Measurements from ENCODE around the gene THADA.
A peak's percentile ranks its signal among the peaks of the same experiment; 100 is the strongest.
"Not testable (repeated sequence)": the region's sequence is repeated elsewhere in the genome, so short reads cannot be mapped to it uniquely, and the experiment has no call there.

The THADA gene

DNA sequence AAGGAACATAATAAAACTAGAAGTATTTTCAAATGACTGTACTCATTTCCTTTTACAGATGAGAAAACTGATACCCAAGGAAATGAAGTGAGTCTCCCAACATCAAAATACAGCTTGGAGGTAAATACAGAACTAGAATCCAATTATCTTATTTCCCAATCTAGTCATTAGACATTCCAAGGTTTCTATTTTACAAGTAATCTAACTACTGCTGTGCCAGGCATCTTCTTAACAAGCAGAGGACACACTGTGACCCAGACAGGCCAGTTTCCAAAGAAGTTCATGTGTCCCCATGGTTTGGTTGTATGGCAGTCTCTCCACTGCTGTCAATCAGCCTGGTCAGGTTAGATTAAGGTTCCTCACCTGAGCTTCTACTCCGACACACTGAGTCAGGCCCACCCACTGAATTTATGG lies 143.5 kb downstream of the THADA start:
- DNase-seq = no peak
- Mint-ChIP-seq H3K27ac (no peak overlapping the region), H3K36me3 (peaks cover 33 to 50% of the 10 kb centered on the region in 2 donors), H3K4me3 (no peak overlapping the region), H3K4me1 (peaks cover 3 to 11% of the 10 kb centered on the region in 2 donors), H3K27me3 (no peaks in the 10 kb centered on the region), H3K9me3 (peaks cover 4 to 5% of the 10 kb centered on the region in 2 donors)
- ATAC-seq (replicated peaks) = no peak

DNA sequence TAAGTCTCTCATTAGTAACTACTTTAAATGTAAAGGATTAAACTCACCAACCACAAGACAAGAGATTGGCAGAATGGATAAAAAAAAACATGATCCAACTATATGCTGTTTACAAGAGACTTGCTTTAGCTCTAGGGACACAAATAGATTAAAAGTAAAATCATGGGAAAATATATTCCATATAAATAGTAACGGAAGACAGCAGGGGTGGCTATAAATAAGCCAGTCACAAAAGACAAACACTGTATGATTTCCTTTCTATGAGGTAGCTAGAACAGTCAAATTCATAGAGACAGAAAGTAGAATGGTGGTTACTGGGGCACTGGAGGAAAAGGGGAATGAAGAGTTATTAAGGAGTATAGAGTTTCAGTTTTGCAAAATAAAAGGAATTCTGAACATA lies 145.2 kb downstream of the THADA start:
- H3K27ac Mint-ChIP-seq = no peak overlapping the region

DNA sequence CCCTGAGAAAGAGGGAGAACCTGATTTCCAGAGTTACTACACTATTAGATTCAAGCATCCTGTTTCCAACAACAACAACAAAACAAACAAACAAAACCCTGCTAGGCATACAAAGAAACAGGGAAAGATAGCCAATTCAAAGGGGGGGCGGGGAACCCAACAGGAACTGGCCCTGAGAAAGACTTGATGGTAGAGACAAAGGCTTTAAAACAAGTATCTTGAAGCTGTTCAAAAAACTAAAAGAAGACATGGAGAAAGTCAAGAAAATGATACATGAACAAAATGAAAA lies 147.1 kb downstream of the THADA start:
- Mint-ChIP-seq H3K4me1 (no peaks in the 10 kb centered on the region), H3K27ac (no peak overlapping the region), H3K9me3 (peaks cover 4 to 5% of the 10 kb centered on the region in 2 donors), H3K27me3 (no peaks in the 10 kb centered on the region), H3K36me3 (peaks cover 36 to 56% of the 10 kb centered on the region in 2 donors), H3K4me3 (no peak overlapping the region)
- DNase-seq = no peak
- no peak for ATAC-seq (replicated peaks)

More for the DNA sequence above, 145.2 kb downstream of the THADA start:
- no peaks in the 10 kb centered on the region for H3K27me3 Mint-ChIP-seq
- peaks cover 4 to 5% of the 10 kb centered on the region in 2 donors for H3K9me3 Mint-ChIP-seq
- ATAC-seq (replicated peaks) (no peak), DNase-seq (no peak)
- peaks cover 0 to under 1% of the 10 kb centered on the region in 2 donors for H3K4me1 Mint-ChIP-seq
- H3K4me3 Mint-ChIP-seq = no peak overlapping the region
- peaks cover 41 to 62% of the 10 kb centered on the region in 2 donors for H3K36me3 Mint-ChIP-seq

DNA sequence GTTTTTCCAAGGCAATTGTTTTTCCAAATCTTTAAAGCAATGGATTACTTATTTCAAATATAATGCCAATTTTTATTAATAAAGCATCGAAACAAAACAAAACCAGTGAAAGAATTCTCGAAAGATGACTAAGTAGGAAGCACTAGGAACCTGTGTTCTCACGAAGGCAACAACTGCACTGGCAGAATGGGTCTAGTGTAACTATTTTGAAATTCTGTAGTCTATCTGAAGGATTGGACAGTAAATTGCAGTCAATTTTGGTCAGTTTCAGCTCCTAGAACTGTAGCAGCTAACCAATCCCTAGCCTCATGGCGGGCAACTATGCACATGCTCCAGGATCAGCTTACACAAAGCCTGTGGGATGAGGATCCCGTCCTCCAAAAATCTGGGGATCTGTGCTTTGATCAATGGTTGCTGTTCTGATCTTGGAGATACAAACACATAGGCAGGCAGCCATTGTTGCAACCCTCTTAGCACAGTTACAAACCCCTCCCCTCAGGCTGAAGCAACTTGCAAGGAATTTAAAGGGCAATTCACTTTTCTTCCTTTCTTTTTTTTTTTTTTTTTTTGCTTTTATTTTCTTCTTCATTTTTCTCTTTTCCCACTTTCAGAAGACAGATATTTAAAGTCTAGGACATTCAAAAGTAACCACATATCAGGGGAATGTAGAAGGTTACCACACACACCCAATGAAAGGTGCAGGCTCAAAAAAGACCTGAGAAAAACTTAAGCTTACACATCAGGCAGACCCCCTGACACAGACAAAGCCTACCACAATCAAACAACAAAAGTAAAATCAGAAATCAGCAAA lies 147.6 kb downstream of the THADA start:
- ATAC-seq (replicated peaks) (no peak), DNase-seq (no peak)
- H3K4me1 Mint-ChIP-seq = no peaks in the 10 kb centered on the region
- no peak overlapping the region for H3K4me3 Mint-ChIP-seq
- H3K36me3 Mint-ChIP-seq = peaks cover 36 to 56% of the 10 kb centered on the region in 2 donors
- H3K27ac Mint-ChIP-seq = no peak overlapping the region
- no peaks in the 10 kb centered on the region for H3K27me3 Mint-ChIP-seq
- H3K9me3 Mint-ChIP-seq = peaks cover 4 to 5% of the 10 kb centered on the region in 2 donors

DNA sequence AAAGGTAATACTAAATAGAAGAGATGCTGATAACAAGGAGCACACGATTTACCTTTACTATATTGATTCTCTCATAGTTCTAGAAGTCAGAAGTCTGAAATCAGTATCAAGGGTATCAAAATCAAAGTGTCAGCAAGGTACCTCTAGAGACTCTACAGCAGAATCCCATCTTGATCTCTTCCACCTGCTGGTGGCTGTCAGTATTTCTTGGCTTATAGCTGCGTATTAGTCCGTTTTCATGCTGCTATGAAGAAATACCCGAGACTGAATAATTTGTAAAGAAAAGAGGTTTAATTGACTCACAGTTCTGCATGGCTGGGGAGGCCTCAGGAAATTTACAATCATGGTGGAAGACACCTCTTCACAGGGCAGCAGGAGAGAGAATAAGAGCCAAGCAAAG lies 149.1 kb downstream of the THADA start:
- not testable (repeated sequence) for DNase-seq; H3K27ac Mint-ChIP-seq; H3K9me3 Mint-ChIP-seq; H3K27me3 Mint-ChIP-seq; ATAC-seq (replicated peaks); H3K4me3 Mint-ChIP-seq; H3K4me1 Mint-ChIP-seq
- H3K36me3 Mint-ChIP-seq = peaks cover 34 to 59% of the 10 kb centered on the region in 2 donors

DNA sequence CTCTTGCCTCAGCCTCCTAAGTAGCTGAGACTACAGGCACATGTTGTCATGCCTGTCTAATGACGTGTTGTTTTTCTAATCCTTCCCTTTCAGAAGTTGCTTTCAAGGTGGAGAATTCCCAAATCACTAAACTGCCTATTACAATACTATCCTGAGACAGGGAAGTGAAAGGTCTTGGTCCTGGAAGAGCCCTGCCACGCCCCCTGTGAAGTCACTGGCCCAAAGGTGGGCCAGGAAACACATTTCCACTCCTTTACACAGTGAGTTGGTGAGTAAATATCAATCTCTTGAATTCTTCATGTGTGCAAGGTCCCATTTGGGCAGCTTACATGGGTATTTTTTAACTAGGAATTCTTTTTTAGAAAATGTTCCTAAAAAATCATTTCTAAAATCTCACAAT lies 150.1 kb downstream of the THADA start:
- Mint-ChIP-seq H3K4me1 (no peaks in the 10 kb centered on the region), H3K9me3 (no peaks in the 10 kb centered on the region), H3K36me3 (peaks cover 28 to 53% of the 10 kb centered on the region in 2 donors)

GRCh38 chr2:43444989-43445645 lies 150.7 kb downstream of the THADA start:
- DNase-seq = no peak
- ATAC-seq (replicated peaks) = no peak
- Mint-ChIP-seq H3K4me3 (no peak overlapping the region), H3K4me1 (no peaks in the 10 kb centered on the region), H3K9me3 (no peaks in the 10 kb centered on the region), H3K36me3 (peaks cover 26 to 47% of the 10 kb centered on the region in 2 donors), H3K27ac (no peak overlapping the region), H3K27me3 (no peaks in the 10 kb centered on the region)

More for the DNA sequence above, 150.1 kb downstream of the THADA start:
- H3K27ac Mint-ChIP-seq = no peak overlapping the region
- no peak for DNase-seq
- no peak overlapping the region for H3K4me3 Mint-ChIP-seq
- no peaks in the 10 kb centered on the region for H3K27me3 Mint-ChIP-seq
- ATAC-seq (replicated peaks) = no peak

- H3K27ac Mint-ChIP-seq = no peak overlapping the region
- H3K27me3 Mint-ChIP-seq = no peaks in the 10 kb centered on the region
- peaks cover 21 to 32% of the 10 kb centered on the region in 2 donors for H3K36me3 Mint-ChIP-seq
- no peak for DNase-seq
- no peak for ATAC-seq (replicated peaks)
- H3K4me1 Mint-ChIP-seq = peaks cover 0 to 1% of the 10 kb centered on the region in 2 donors
- no peaks in the 10 kb centered on the region for H3K9me3 Mint-ChIP-seq
- no peak overlapping the region for H3K4me3 Mint-ChIP-seq
Observed at GRCh38 chr2:43443282-43443681, 152.6 kb downstream of the THADA start.

GRCh38 chr2:43441195-43441594 lies 154.6 kb downstream of the THADA start:
- H3K36me3 Mint-ChIP-seq = peaks cover 16 to 20% of the 10 kb centered on the region in 2 donors
- no peaks in the 10 kb centered on the region for H3K9me3 Mint-ChIP-seq
- DNase-seq (no peak), ATAC-seq (replicated peaks) (peak in 1 of 2 donors; percentile 48)
- no peak overlapping the region for H3K27ac Mint-ChIP-seq
- no peaks in the 10 kb centered on the region for H3K27me3 Mint-ChIP-seq
- H3K4me3 Mint-ChIP-seq = no peak overlapping the region
- peaks cover 0 to 1% of the 10 kb centered on the region in 2 donors for H3K4me1 Mint-ChIP-seq

DNA sequence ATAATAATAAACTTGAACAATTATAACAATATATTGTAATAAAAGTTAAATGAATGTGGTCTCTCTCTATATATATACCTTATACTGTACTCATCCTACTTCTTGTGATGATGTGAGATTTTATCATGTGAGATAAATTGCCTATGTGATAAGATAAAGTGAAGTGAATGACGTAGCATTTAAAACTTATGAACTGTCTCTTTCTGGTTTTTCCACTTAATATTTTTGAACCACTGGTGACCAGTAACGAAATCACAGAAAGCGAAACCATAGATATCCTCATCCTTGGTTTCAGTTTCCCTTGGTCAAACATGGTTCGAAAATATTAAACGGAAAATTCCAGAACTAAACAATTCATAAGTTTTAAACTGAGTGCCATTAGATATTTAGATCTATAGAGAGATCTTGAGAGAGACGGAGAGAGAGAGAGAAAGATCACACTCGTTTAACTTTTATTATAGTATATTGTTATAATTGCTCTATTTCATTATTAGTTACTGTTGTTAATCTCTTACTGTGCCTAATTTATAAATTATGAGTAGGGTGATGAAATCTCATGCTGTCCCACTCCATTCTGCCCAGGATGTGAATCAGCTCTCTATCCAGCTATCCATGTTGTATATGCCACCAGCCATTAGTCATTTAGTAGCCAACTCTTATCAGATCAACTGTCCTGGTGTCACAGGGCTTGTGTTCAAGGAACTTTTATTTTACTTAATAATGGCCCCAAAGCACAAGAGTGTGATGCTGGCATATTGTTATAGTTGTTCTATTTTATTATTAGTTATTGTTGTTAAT lies 156.8 kb downstream of the THADA start:
- DNase-seq = no peak
- peaks cover 0 to 1% of the 10 kb centered on the region in 2 donors for H3K4me1 Mint-ChIP-seq
- no peak overlapping the region for H3K27ac Mint-ChIP-seq
- peaks cover 23% of the 10 kb centered on the region in 2 donors for H3K36me3 Mint-ChIP-seq
- H3K4me3 Mint-ChIP-seq = no peak overlapping the region
- no peaks in the 10 kb centered on the region for H3K27me3 Mint-ChIP-seq
- no peaks in the 10 kb centered on the region for H3K9me3 Mint-ChIP-seq
- ATAC-seq (replicated peaks) = no peak

DNA sequence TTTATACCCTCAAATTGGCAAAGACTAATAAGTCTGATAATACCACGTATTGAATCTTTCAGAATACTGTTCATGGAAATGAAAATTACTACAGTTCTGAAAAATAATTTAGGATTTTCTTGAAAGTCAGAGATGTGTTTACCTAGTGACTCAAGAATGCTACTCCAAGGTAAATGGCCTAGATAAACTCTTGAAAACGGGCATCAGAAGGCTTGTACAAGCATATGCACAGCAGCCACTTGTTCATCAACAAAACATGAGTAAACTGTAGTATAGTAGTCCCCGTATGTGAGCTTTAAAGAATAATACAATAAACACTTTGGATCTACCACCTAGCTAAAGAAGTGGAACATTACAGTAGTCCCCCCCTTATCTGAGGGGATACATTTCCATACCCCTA lies 157.5 kb downstream of the THADA start:
- DNase-seq = no peak
- Mint-ChIP-seq H3K4me3 (no peak overlapping the region), H3K27me3 (no peaks in the 10 kb centered on the region), H3K36me3 (peaks cover 24 to 27% of the 10 kb centered on the region in 2 donors), H3K9me3 (no peaks in the 10 kb centered on the region), H3K4me1 (peaks cover 0 to 1% of the 10 kb centered on the region in 2 donors), H3K27ac (no peak overlapping the region)
- no peak for ATAC-seq (replicated peaks)

DNA sequence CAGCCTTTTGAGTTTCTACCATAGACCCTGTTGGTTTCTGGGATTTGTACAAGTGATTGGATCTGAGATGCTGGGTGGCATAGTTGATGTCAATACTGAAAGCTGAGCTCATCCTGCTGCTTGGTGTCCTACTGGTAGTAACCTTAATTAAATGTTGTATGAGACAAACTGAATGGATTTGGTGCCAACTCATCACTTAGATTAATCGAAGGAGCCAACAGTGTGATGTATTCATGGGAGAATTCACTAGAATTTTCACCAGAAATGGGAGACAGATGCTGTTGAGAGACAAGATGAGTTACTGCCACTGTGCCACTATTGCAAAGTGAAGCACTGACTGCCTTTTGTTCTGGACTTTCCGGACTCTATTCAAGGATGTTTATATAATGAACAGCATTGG lies 158.5 kb downstream of the THADA start:
- H3K27ac Mint-ChIP-seq = no peak overlapping the region
- no peak for ATAC-seq (replicated peaks)
- peaks cover 0 to 1% of the 10 kb centered on the region in 2 donors for H3K4me1 Mint-ChIP-seq
- peaks cover 0 to 1% of the 10 kb centered on the region in 2 donors for H3K9me3 Mint-ChIP-seq
- peaks cover 22 to 27% of the 10 kb centered on the region in 2 donors for H3K36me3 Mint-ChIP-seq
- no peak for DNase-seq
- H3K4me3 Mint-ChIP-seq = no peak overlapping the region
- H3K27me3 Mint-ChIP-seq = no peaks in the 10 kb centered on the region

GRCh38 chr2:43436431-43436830 lies 159.4 kb downstream of the THADA start:
- no peak overlapping the region for H3K27ac Mint-ChIP-seq
- H3K4me1 Mint-ChIP-seq = peaks cover 0 to 1% of the 10 kb centered on the region in 2 donors
- ATAC-seq (replicated peaks) (no peak), DNase-seq (no peak)
- H3K27me3 Mint-ChIP-seq = no peaks in the 10 kb centered on the region
- H3K4me3 Mint-ChIP-seq = no peak overlapping the region
- peaks cover 0 to 1% of the 10 kb centered on the region in 2 donors for H3K9me3 Mint-ChIP-seq
- peaks cover 18 to 19% of the 10 kb centered on the region in 2 donors for H3K36me3 Mint-ChIP-seq

DNA sequence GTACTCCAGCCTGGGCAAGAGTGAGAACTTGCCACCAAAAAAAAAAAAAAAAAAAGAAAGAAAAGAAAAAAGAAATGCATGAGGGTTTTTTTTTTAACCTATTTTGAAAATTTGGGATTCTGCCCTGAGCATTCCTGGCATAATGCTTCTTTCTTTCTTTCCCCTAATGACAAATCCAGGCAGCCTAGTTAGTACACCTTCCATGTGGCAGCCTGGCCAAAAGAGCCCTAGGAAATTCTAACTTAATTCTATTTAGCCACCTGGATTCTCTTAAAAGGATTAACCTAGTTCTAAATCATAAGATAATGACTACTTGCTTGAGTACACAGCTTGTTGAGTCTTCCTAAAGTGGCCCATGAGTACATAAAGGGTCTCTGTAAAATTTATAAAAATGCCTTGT lies 160.1 kb downstream of the THADA start:
- Mint-ChIP-seq H3K4me1 (peaks cover 0 to 1% of the 10 kb centered on the region in 2 donors), H3K36me3 (peaks cover 20 to 24% of the 10 kb centered on the region in 2 donors), H3K27me3 (no peaks in the 10 kb centered on the region), H3K27ac (no peak overlapping the region), H3K9me3 (peaks cover 0 to 1% of the 10 kb centered on the region in 2 donors), H3K4me3 (no peak overlapping the region)
- no peak for DNase-seq
- no peak for ATAC-seq (replicated peaks)
